ENCODE results near the gene CATSPER4.

The CATSPER4 gene

GRCh38 chr1:26190373-26190987 lies at the start of gene CATSPER4:
CATSPER4 (plus strand) TSS chr1:26190602; CDS start chr1:26190628, 26 bp downstream.
- DNase-seq (ENCODE audit: low read depth in 2 of 2) = no peak

GRCh38 chr1:26142159-26142558 lies 48.2 kb upstream of the CATSPER4 start:
- no peak for DNase-seq (ENCODE audit: low read depth in 2 of 2)

- DNase-seq (ENCODE audit: low read depth in 2 of 2) = peak; percentile 54 to 64
Observed at GRCh38 chr1:26145041-26145959, 45.1 kb upstream of the CATSPER4 start.

- DNase-seq (ENCODE audit: low read depth in 2 of 2) = no peak
Observed at GRCh38 chr1:26145960-26146294, 44.5 kb upstream of the CATSPER4 start.

- no peak for DNase-seq (ENCODE audit: low read depth in 2 of 2)
Observed at GRCh38 chr1:26148887-26149286, 41.5 kb upstream of the CATSPER4 start.

GRCh38 chr1:26153966-26154532 lies 36.4 kb upstream of the CATSPER4 start:
- no peak for DNase-seq (ENCODE audit: low read depth in 2 of 2)

GRCh38 chr1:26154750-26155149 lies 35.7 kb upstream of the CATSPER4 start:
- DNase-seq (ENCODE audit: low read depth in 2 of 2) = no peak

- DNase-seq (ENCODE audit: low read depth in 2 of 2) = no peak
Observed at GRCh38 chr1:26155370-26156284, 34.8 kb upstream of the CATSPER4 start.

- no peak for DNase-seq (ENCODE audit: low read depth in 2 of 2)
Observed at GRCh38 chr1:26156285-26157038, 33.9 kb upstream of the CATSPER4 start.

- no peak for DNase-seq (ENCODE audit: low read depth in 2 of 2)
Observed at GRCh38 chr1:26158271-26158907, 32.0 kb upstream of the CATSPER4 start.

GRCh38 chr1:26158908-26159742 lies 31.3 kb upstream of the CATSPER4 start, which contains the start of gene FAM110D:
FAM110D (plus strand) TSS chr1:26159079; CDS start chr1:26161292, 2,213 bp downstream.
- DNase-seq (ENCODE audit: low read depth in 2 of 2) = no peak

GRCh38 chr1:26159743-26160039 lies 30.7 kb upstream of the CATSPER4 start:
- no peak for DNase-seq (ENCODE audit: low read depth in 2 of 2)

GRCh38 chr1:26160527-26161414 lies 29.6 kb upstream of the CATSPER4 start:
- DNase-seq (ENCODE audit: low read depth in 2 of 2) = no peak

GRCh38 chr1:26161415-26162219 lies 28.8 kb upstream of the CATSPER4 start:
- DNase-seq (ENCODE audit: low read depth in 2 of 2) = peak; percentile 17 to 31

- DNase-seq (ENCODE audit: low read depth in 2 of 2) = no peak
Observed at GRCh38 chr1:26162220-26162709, 28.1 kb upstream of the CATSPER4 start.

GRCh38 chr1:26163684-26164035 lies 26.7 kb upstream of the CATSPER4 start:
- no peak for DNase-seq (ENCODE audit: low read depth in 2 of 2)

GRCh38 chr1:26164036-26164860 lies 26.2 kb upstream of the CATSPER4 start:
- peak; percentile 28 to 42 for DNase-seq (ENCODE audit: low read depth in 2 of 2)

All from stimulated activated CD8-positive, alpha-beta memory T cell treated with anti-CD3 and anti-CD28 coated beads, Interleukin-2, amount 100 ng/mL, for 48 hours (primary cell).